HEK293T (cell line): Measurements from ENCODE around the gene TFRC.

Source experiments
- CTCF ChIA-PET: fragments of 350-600 bp; formaldehyde crosslinking; extraction: SDS; loops from one replicate; lab custom pipeline; 2021; ENCODE audit warnings: antibody characterized with exemption, inconsistent platforms; lab: Yijun Ruan, JAX
- POLR2A ChIA-PET: fragments of 350-600 bp; formaldehyde crosslinking; extraction: SDS; loops from one replicate; lab custom pipeline; 2020; ENCODE audit warnings: antibody characterized with exemption, inconsistent platforms; lab: Yijun Ruan, JAX
- DNase-seq: peaks from one replicate; pipeline ENCODE4 v3.0.0; 2012; ENCODE audit warnings: mixed read lengths; ENCODE audit errors: extremely low spot score
- ARNT ChIP-seq: fragments of 450-650 bp; IDR thresholded peaks from 2 replicates; pipeline ENCODE4 v1.6.1; 2017; ENCODE audit warnings: mild to moderate bottlenecking
- BHLHE40 ChIP-seq: fragments of 450-650 bp; IDR thresholded peaks from 2 replicates; pipeline ENCODE4 v1.6.1; 2016; ENCODE audit warnings: mild to moderate bottlenecking, moderate library complexity, borderline replicate concordance
- CTBP1 ChIP-seq: fragments of 450-650 bp; IDR thresholded peaks from 2 replicates; pipeline ENCODE4 v1.6.1; 2016; ENCODE audit warnings: borderline replicate concordance
- ELF4 ChIP-seq: fragments of 450-650 bp; IDR thresholded peaks from 2 replicates; pipeline ENCODE4 v1.6.1; 2017; ENCODE audit warnings: antibody characterized with exemption
- FOXA1 ChIP-seq: fragments of 450-650 bp; IDR thresholded peaks from 2 replicates; pipeline ENCODE4 v1.6.1; 2016; ENCODE audit warnings: mild to moderate bottlenecking
- FOXK2 ChIP-seq: fragments of 450-650 bp; IDR thresholded peaks from 2 replicates; pipeline ENCODE4 v1.6.1; 2016; ENCODE audit warnings: mild to moderate bottlenecking
- FOXM1 ChIP-seq: fragments of 450-650 bp; IDR thresholded peaks from 2 replicates; pipeline ENCODE4 v1.6.1; 2017; ENCODE audit warnings: mild to moderate bottlenecking, borderline replicate concordance
- HDGF ChIP-seq: fragments of 450-650 bp; IDR thresholded peaks from 2 replicates; pipeline ENCODE4 v1.6.1; 2017; ENCODE audit warnings: antibody characterized with exemption, borderline replicate concordance
- L3MBTL2 ChIP-seq: fragments of 450-650 bp; conservative IDR thresholded peaks from 2 replicates; pipeline ENCODE4 v1.6.1; 2016; ENCODE audit warnings: mild to moderate bottlenecking
- LEF1 ChIP-seq: fragments of 450-650 bp; IDR thresholded peaks from 2 replicates; pipeline ENCODE4 v1.6.1; 2017; ENCODE audit warnings: mild to moderate bottlenecking, borderline replicate concordance
- NFRKB ChIP-seq: fragments of 450-650 bp; IDR thresholded peaks from 2 replicates; pipeline ENCODE4 v1.6.1; 2016; ENCODE audit warnings: mild to moderate bottlenecking, moderate library complexity
- PKNOX1 ChIP-seq: fragments of 450-650 bp; IDR thresholded peaks from 2 replicates; pipeline ENCODE4 v1.6.1; 2016
- SP1 ChIP-seq: fragments of 450-650 bp; IDR thresholded peaks from 2 replicates; pipeline ENCODE4 v1.6.1; 2017
- SUZ12 ChIP-seq: fragments of 450-650 bp; IDR thresholded peaks from 2 replicates; pipeline ENCODE4 v1.6.1; 2016; ENCODE audit warnings: mild to moderate bottlenecking
- TARDBP ChIP-seq: fragments of 450-650 bp; IDR thresholded peaks from 2 replicates; pipeline ENCODE4 v1.6.1; 2016
- ZNF384 ChIP-seq: fragments of 450-650 bp; IDR thresholded peaks from 2 replicates; pipeline ENCODE4 v1.6.1; 2016

Gene TFRC

GRCh38 chr3:196055683-196056270 lies 26.1 kb downstream of the TFRC start:
- POLR2A ChIA-PET: no interaction called here
- DNase-seq: no peak
- CTCF ChIA-PET: no interaction called here
- no peak for TF ChIP-seq FOXK2
- no peak for TF ChIP-seq ZNF384
- TF ChIP-seq FOXA1: no peak
- TF ChIP-seq L3MBTL2: no peak
- TF ChIP-seq CTBP1: no peak
- TF ChIP-seq HDGF: no peak
- no peak for TF ChIP-seq TARDBP
- no peak for TF ChIP-seq FOXM1
- TF ChIP-seq ELF4: no peak
- no peak for TF ChIP-seq SP1
- TF ChIP-seq SUZ12: no peak
- no peak for TF ChIP-seq LEF1

- ChIA-PET CTCF (no interaction called here), POLR2A (no interaction called here)
- TF ChIP-seq FOXA1 (no peak), NFRKB (no peak), LEF1 (no peak), BHLHE40 (no peak)
- DNase-seq: no peak
These were observed 26.6 kb downstream of the TFRC start for GRCh38 chr3:196055240-196055639.

GRCh38 chr3:196054661-196055060 lies 27.2 kb downstream of the TFRC start:
- no peak for TF ChIP-seq L3MBTL2
- no peak for DNase-seq
- ChIA-PET POLR2A (no interaction called here), CTCF (no interaction called here)

- ChIA-PET CTCF (no interaction called here), POLR2A (no interaction called here)
- no peak for DNase-seq
- no peak for TF ChIP-seq ZNF384
- TF ChIP-seq NFRKB: no peak
- no peak for TF ChIP-seq SP1
- TF ChIP-seq LEF1: no peak
- TF ChIP-seq ELF4: no peak
- TF ChIP-seq TARDBP: no peak
- no peak for TF ChIP-seq FOXM1
- TF ChIP-seq BHLHE40: no peak
- TF ChIP-seq ARNT: no peak
- no peak for TF ChIP-seq HDGF
- no peak for TF ChIP-seq PKNOX1
- no peak for TF ChIP-seq SUZ12
- TF ChIP-seq FOXK2: no peak
- TF ChIP-seq FOXA1: no peak
- no peak for TF ChIP-seq CTBP1
- TF ChIP-seq L3MBTL2: no peak
These were observed 28.4 kb downstream of the TFRC start for GRCh38 chr3:196053487-196053886.

- TF ChIP-seq FOXK2 (no peak), SP1 (no peak), SUZ12 (no peak), PKNOX1 (no peak), HDGF (no peak), FOXA1 (no peak), TARDBP (no peak), CTBP1 (no peak), BHLHE40 (no peak), NFRKB (no peak), LEF1 (no peak), ZNF384 (no peak), ELF4 (no peak), ARNT (no peak), L3MBTL2 (no peak), FOXM1 (no peak)
- no peak for DNase-seq
- CTCF ChIA-PET: interaction anchor here (0.6 kb wide), 1 partner anchor 88 kb away, joined by 3 read pairs; no protein-coding TSS in a partner anchor
- POLR2A ChIA-PET: no interaction called here
These were observed 30.4 kb downstream of the TFRC start for GRCh38 chr3:196051282-196052076.

- ChIA-PET CTCF (no interaction called here), POLR2A (no interaction called here)
- no peak for DNase-seq
- no peak for TF ChIP-seq NFRKB
- TF ChIP-seq PKNOX1: no peak
- no peak for TF ChIP-seq FOXM1
- TF ChIP-seq ZNF384: no peak
- no peak for TF ChIP-seq FOXA1
- no peak for TF ChIP-seq HDGF
- TF ChIP-seq LEF1: no peak
- TF ChIP-seq SP1: no peak
These were observed 31.3 kb downstream of the TFRC start for GRCh38 chr3:196050597-196050996.
